ENCODE results near the gene SYNDIG1. TPM values are rescaled to one million over a fixed set of nuclear protein-coding genes. Genes with fewer than 3 reads are reported as not detected.

The SYNDIG1 gene
- total RNA-seq, 4 donors from 2014 or later, result 0.45 TPM; not detected in 3

GRCh38 chr20:24640686-24641085 is 171.3 kb downstream of the SYNDIG1 start:
- no peak for TF ChIP-seq CTCF (IDR thresholded peaks at IDR 0.05)
- no peak for TF ChIP-seq POLR2A (IDR thresholded peaks at IDR 0.05)
- H3K4me3 ChIP-seq (ENCODE audit: low read depth, poor library complexity, severe bottlenecking), result no peak overlapping the region
- peak in 1 of 2 donors; percentile 28 for DNase-seq (ENCODE audit: low spot score in 2 of 2)
- intact Hi-C loops (cut with DNase I; ENCODE audit: low total_unique reads), result no loop called here
- 84 to 85% methylated on average over 6 of the region's 6 CpGs for WGBS, 2 donors

- intact Hi-C loops (cut with DNase I; ENCODE audit: low total_unique reads), result no loop called here
- no peak for TF ChIP-seq POLR2A (IDR thresholded peaks at IDR 0.05)
- no peak for TF ChIP-seq CTCF (IDR thresholded peaks at IDR 0.05)
- WGBS, 2 donors, result 91 to 93% methylated on average over 2 of the region's 2 CpGs
- no peak for DNase-seq (ENCODE audit: low spot score in 2 of 2)
- no peak overlapping the region for H3K4me3 ChIP-seq (ENCODE audit: low read depth, poor library complexity, severe bottlenecking)
Measured at GRCh38 chr20:24643731-24644626, 174.6 kb downstream of the SYNDIG1 start.

- intact Hi-C loops (cut with DNase I; ENCODE audit: low total_unique reads), result no loop called here
- DNase-seq (ENCODE audit: low spot score in 2 of 2), result peak in 1 of 2 donors; percentile 39
- 72 to 73% methylated on average over 10 of the region's 10 CpGs for WGBS, 2 donors
- TF ChIP-seq CTCF (IDR thresholded peaks at IDR 0.05), result no peak
- no peak for TF ChIP-seq POLR2A (IDR thresholded peaks at IDR 0.05)
- H3K4me3 ChIP-seq (ENCODE audit: low read depth, poor library complexity, severe bottlenecking), result no peak overlapping the region
Measured at GRCh38 chr20:24646321-24646720, 176.9 kb downstream of the SYNDIG1 start.

GRCh38 chr20:24647713-24648112 is 178.3 kb downstream of the SYNDIG1 start:
- DNase-seq (ENCODE audit: low spot score in 2 of 2), result no peak
- intact Hi-C loops (cut with DNase I; ENCODE audit: low total_unique reads), result no loop called here
- TF ChIP-seq POLR2A (IDR thresholded peaks at IDR 0.05), result no peak
- no peak for TF ChIP-seq CTCF (IDR thresholded peaks at IDR 0.05)
- 50 to 54% methylated on average over 2 of the region's 2 CpGs for WGBS, 2 donors
- H3K4me3 ChIP-seq (ENCODE audit: low read depth, poor library complexity, severe bottlenecking), result no peak overlapping the region

- WGBS, 2 donors, result 53 to 65% methylated on average over 4 of the region's 4 CpGs
- DNase-seq (ENCODE audit: low spot score in 2 of 2), result peak in 1 of 2 donors; percentile 57
- intact Hi-C loops (cut with DNase I; ENCODE audit: low total_unique reads), result no loop called here
- H3K4me3 ChIP-seq (ENCODE audit: low read depth, poor library complexity, severe bottlenecking), result no peak overlapping the region
- TF ChIP-seq POLR2A (IDR thresholded peaks at IDR 0.05), result no peak
- no peak for TF ChIP-seq CTCF (IDR thresholded peaks at IDR 0.05)
Measured at GRCh38 chr20:24648481-24648880, 179.1 kb downstream of the SYNDIG1 start.

Measured in lower leg skin (tissue), 4 donors.